ACHN (cell line): ENCODE data around the gene SAG.

Source experiments
- DNase-seq: peaks from one replicate; pipeline ENCODE4 v3.0.0-alpha.2; 2015
- in situ Hi-C: cut with HindIII; loops from 2 replicates; pipeline ENCODE4 v1.10.0; 2017; ENCODE audit warnings: low sequenced_read_pairs, low pct_ligation_motif_present, low pct_unique_long_range_greater_than_20kb

SAG gene

GRCh38 chr2:233385489-233386044, 78.0 kb downstream of the SAG start:
- DNase-seq = no peak
- in situ Hi-C loops = no loop called here

GRCh38 chr2:233386382-233387041, 78.9 kb downstream of the SAG start:
- in situ Hi-C loops = no loop called here
- peak; percentile 73 for DNase-seq

- DNase-seq = no peak
- in situ Hi-C loops = no loop called here
Measured at GRCh38 chr2:233387225-233387624, 79.6 kb downstream of the SAG start.

GRCh38 chr2:233387667-233388528, 80.3 kb downstream of the SAG start:
- in situ Hi-C loops = no loop called here

DNA sequence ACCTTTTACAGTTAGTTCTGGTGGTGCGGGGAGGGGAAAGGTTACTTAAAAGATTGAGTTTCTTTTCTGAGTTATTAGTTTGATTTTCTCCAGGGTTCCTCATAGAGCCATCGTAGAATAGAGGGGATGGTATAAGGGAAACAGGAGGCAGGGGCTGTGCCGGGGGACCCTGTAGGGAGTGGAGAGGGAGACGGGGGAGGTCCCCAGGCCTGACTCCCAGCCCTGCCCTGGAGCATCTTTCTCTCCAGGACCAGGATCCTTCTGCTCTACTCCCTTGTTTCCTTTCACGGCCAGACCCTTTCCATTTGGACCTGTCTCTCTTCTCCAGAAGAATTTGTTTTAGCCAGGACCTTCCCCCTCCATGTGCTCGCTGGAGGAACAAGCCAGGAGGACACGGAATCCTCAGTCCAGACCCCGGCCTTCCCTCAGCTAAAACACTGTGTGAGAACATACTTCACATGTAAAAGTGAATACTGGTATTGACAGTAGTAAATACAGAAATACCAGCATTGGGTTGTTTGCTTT, 82.0 kb downstream of the SAG start:
- no peak for DNase-seq
- in situ Hi-C loops = no loop called here

More at GRCh38 chr2:233387667-233388528, 80.3 kb downstream of the SAG start:
- peak; percentile 75 for DNase-seq

- in situ Hi-C loops = no loop called here
- DNase-seq = no peak
Measured at GRCh38 chr2:233395687-233396086, 88.1 kb downstream of the SAG start.
